ENCODE results near the gene KCNQ2.

KCNQ2 gene

GRCh38 chr20:63473555-63474449, 1.3 kb upstream of the KCNQ2 start:
- Histone ChIP-seq H3K27ac (ENCODE audit: low read length) (no peak overlapping the region), H2AFZ (ENCODE audit: low read depth, low read length) (no peak overlapping the region), H3K36me3 (replicated peaks; ENCODE audit: low read depth, low read length) (no peaks in the 10 kb centered on the region), H4K20me1 (ENCODE audit: insufficient read depth, low read length) (no peaks in the 10 kb centered on the region), H3K27me3 (ENCODE audit: low read depth, low read length) (peaks cover 7% of the 10 kb centered on the region; the same call in 1 of the 2 replicates), H3K4me1 (ENCODE audit: low read length) (no peaks in the 10 kb centered on the region), H3K79me2 (ENCODE audit: low read length) (no peaks in the 10 kb centered on the region), H3K4me3 (ENCODE audit: low read length) (no peak overlapping the region), H3K4me2 (ENCODE audit: low read length) (no peak overlapping the region), H3K9me3 (ENCODE audit: insufficient read depth, low read length) (no peaks in the 10 kb centered on the region), H3K9ac (ENCODE audit: low read length) (no peak overlapping the region)
- no peak for TF ChIP-seq EZH2phosphoT487 (IDR thresholded peaks at IDR 0.05; ENCODE audit: low read depth)
- TF ChIP-seq, protein P1, sequence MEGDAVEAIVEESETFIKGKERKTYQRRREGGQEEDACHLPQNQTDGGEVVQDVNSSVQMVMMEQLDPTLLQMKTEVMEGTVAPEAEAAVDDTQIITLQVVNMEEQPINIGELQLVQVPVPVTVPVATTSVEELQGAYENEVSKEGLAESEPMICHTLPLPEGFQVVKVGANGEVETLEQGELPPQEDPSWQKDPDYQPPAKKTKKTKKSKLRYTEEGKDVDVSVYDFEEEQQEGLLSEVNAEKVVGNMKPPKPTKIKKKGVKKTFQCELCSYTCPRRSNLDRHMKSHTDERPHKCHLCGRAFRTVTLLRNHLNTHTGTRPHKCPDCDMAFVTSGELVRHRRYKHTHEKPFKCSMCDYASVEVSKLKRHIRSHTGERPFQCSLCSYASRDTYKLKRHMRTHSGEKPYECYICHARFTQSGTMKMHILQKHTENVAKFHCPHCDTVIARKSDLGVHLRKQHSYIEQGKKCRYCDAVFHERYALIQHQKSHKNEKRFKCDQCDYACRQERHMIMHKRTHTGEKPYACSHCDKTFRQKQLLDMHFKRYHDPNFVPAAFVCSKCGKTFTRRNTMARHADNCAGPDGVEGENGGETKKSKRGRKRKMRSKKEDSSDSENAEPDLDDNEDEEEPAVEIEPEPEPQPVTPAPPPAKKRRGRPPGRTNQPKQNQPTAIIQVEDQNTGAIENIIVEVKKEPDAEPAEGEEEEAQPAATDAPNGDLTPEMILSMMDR (IDR thresholded peaks at IDR 0.05; ENCODE audit: low read depth, low read length) = no peak

GRCh38 chr20:63472862-63473390, 471 bp upstream of the KCNQ2 start:
- Histone ChIP-seq H3K27me3 (ENCODE audit: low read depth, low read length) (peaks cover 7% of the 10 kb centered on the region; the same call in 1 of the 2 replicates), H3K4me1 (ENCODE audit: low read length) (no peaks in the 10 kb centered on the region), H3K4me2 (ENCODE audit: low read length) (no peak overlapping the region), H2AFZ (ENCODE audit: low read depth, low read length) (no peak overlapping the region), H3K9me3 (ENCODE audit: insufficient read depth, low read length) (no peaks in the 10 kb centered on the region), H3K27ac (ENCODE audit: low read length) (no peak overlapping the region), H3K36me3 (replicated peaks; ENCODE audit: low read depth, low read length) (no peaks in the 10 kb centered on the region), H3K79me2 (ENCODE audit: low read length) (no peaks in the 10 kb centered on the region), H3K9ac (ENCODE audit: low read length) (no peak overlapping the region), H3K4me3 (ENCODE audit: low read length) (no peak overlapping the region), H4K20me1 (ENCODE audit: insufficient read depth, low read length) (no peaks in the 10 kb centered on the region)
- TF ChIP-seq, protein P1 (IDR thresholded peaks at IDR 0.05; ENCODE audit: low read depth, low read length) = no peak
- TF ChIP-seq EZH2phosphoT487 (IDR thresholded peaks at IDR 0.05; ENCODE audit: low read depth) = no peak

- Histone ChIP-seq H3K27ac (ENCODE audit: low read length) (no peak overlapping the region), H3K27me3 (ENCODE audit: low read depth, low read length) (peaks cover 7% of the 10 kb centered on the region; the same call in 1 of the 2 replicates), H3K79me2 (ENCODE audit: low read length) (no peaks in the 10 kb centered on the region), H3K9me3 (ENCODE audit: insufficient read depth, low read length) (no peaks in the 10 kb centered on the region), H3K36me3 (replicated peaks; ENCODE audit: low read depth, low read length) (no peaks in the 10 kb centered on the region), H3K4me2 (ENCODE audit: low read length) (no peak overlapping the region), H3K4me3 (ENCODE audit: low read length) (no peak overlapping the region), H3K9ac (ENCODE audit: low read length) (no peak overlapping the region), H3K4me1 (ENCODE audit: low read length) (no peaks in the 10 kb centered on the region), H2AFZ (ENCODE audit: low read depth, low read length) (no peak overlapping the region), H4K20me1 (ENCODE audit: insufficient read depth, low read length) (no peaks in the 10 kb centered on the region)
- no peak for TF ChIP-seq EZH2phosphoT487 (IDR thresholded peaks at IDR 0.05; ENCODE audit: low read depth)
- TF ChIP-seq, protein P1 (IDR thresholded peaks at IDR 0.05; ENCODE audit: low read depth, low read length) = no peak
Measured at GRCh38 chr20:63471717-63471980, 806 bp downstream of the KCNQ2 start.

DNA sequence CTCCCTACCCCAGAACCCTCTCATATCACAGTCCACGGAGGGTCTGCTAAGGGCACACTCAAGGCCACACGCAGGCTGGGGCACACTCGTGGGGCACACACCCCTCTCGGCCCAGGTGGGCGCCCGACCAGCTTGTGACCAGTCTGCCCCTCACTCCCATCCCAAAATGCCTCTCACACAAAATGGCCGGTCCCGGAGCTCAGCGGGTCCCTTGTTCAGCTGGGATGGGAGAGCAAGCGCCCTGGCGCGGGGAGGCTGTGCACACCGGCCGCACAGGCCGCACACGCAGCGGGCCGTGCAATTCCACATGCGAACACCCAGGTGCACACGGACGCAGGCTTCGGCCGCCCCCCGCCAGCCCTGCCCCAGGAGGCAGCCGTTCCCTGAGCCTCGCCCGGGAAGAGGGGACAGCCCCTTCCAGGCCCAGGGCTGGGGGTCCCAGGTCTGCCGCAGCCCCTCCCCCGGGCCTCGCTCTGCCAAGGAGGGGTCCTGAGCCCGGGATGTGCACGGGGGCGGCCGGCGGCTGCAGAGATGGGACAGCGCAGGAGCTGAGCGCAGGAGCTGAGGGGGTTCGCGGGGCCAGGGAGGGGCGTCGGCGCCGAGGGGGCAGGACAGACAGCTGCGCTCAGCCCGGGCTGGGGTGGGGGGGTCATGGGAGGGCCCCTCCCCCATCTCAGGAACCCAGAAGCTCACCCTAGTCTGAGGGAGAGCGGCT, 1.3 kb downstream of the KCNQ2 start:
- H3K9me3 ChIP-seq (ENCODE audit: insufficient read depth, low read length) = no peaks in the 10 kb centered on the region
- H3K27ac ChIP-seq (ENCODE audit: low read length) = no peak overlapping the region
- TF ChIP-seq, protein P1 (IDR thresholded peaks at IDR 0.05; ENCODE audit: low read depth, low read length) = no peak
- TF ChIP-seq EZH2phosphoT487 (IDR thresholded peaks at IDR 0.05; ENCODE audit: low read depth) = no peak
- peaks cover 7% of the 10 kb centered on the region; the same call in 1 of the 2 replicates for H3K27me3 ChIP-seq (ENCODE audit: low read depth, low read length)
- H3K79me2 ChIP-seq (ENCODE audit: low read length) = no peaks in the 10 kb centered on the region
- H3K4me1 ChIP-seq (ENCODE audit: low read length) = no peaks in the 10 kb centered on the region
- no peak overlapping the region for H3K4me2 ChIP-seq (ENCODE audit: low read length)
- H3K4me3 ChIP-seq (ENCODE audit: low read length) = no peak overlapping the region
- H3K9ac ChIP-seq (ENCODE audit: low read length) = no peak overlapping the region
- H2AFZ ChIP-seq (ENCODE audit: low read depth, low read length) = no peak overlapping the region
- no peaks in the 10 kb centered on the region for H4K20me1 ChIP-seq (ENCODE audit: insufficient read depth, low read length)
- no peaks in the 10 kb centered on the region for H3K36me3 ChIP-seq (replicated peaks; ENCODE audit: low read depth, low read length)

Measured in OCI-LY3 (cell line).